ENCODE measurements around the gene CCR2. TPM values are rescaled to one million over a fixed set of nuclear protein-coding genes. Genes with fewer than 3 reads are reported as not detected.
"Not testable (repeated sequence)": the region's sequence is repeated elsewhere in the genome, so short reads cannot be mapped to it uniquely, and the experiment has no call there.

The CCR2 gene
- total and polyA plus RNA-seq, 2 experiments from 2014 or later, result not detected

DNA sequence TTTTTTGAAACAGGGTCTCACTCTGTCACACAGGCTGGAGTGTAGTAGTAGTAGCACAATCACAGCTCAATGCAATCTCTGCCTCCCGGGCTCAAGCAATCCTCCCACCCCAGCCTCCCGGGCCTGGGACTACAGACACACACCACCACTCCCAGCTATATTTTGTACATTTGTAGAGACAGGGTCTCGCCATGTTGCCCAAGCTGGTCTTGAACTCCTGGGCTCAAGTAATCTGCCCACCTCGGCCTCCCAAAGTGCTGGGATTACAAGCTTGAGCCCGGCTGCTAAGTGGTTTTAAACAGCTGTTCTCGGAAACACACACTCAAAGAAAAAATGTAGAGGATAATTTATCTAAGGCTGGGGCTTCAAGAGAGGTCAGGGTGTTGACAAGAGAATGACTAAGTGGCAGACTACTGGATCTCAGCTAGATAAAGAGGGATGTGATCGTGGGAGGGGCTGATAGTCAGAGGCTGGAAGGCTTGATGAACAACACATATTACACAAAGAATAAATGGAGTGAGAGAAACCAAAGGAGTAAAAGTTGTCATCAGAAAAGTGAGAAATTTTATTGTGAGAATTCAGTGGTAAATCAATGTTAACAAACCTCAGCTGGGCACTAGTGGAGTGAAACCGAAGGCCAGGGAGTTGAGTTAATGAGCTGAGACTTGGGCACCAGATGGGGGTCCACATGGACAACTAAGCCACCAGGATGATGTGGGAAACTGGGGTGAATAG lies 46.3 kb downstream of the CCR2 start:
- Histone ChIP-seq H3K4me1 (ENCODE audit: insufficient read depth) (peaks cover 14% of the 10 kb centered on the region), H3K79me2 (ENCODE audit: insufficient read depth) (no peaks in the 10 kb centered on the region), H3F3A (ENCODE audit: insufficient read depth) (peaks cover 17% of the 10 kb centered on the region; the same call in 1 of the 2 replicates), H3K36me3 (ENCODE audit: low read depth) (no peaks in the 10 kb centered on the region), H3K27ac (no peak overlapping the region), H3K9me3 (ENCODE audit: low read depth) (no peaks in the 10 kb centered on the region), H2AFZ (no peak overlapping the region), H3K9me2 (ENCODE audit: insufficient read depth) (no peaks in the 10 kb centered on the region), H3K4me2 (ENCODE audit: unreplicated experiment) (peak overlapping the region; percentile 20), H4K20me1 (ENCODE audit: insufficient read depth) (no peaks in the 10 kb centered on the region), H3K9ac (no peak overlapping the region), H3K27me3 (replicated peaks; ENCODE audit: insufficient read depth) (peaks cover 41% of the 10 kb centered on the region), H3K4me3 (no peak overlapping the region)
- DNase-seq, result peak; percentile 55
- in situ Hi-C loops (cut with MboI), result no loop called here
- TF ChIP-seq EZH2 (IDR thresholded peaks at IDR 0.05; ENCODE audit: insufficient read depth, poor library complexity, severe bottlenecking) (no peak), EZH2phosphoT487 (IDR thresholded peaks at IDR 0.05; ENCODE audit: insufficient read depth, low read depth) (peak; percentile 94)
- WGBS, 2 experiments (ENCODE audit: low coverage in 1 of 2, low lambda C conversion rate in 2 of 2, missing lambda C conversion rate in 2 of 2), result 46% methylated on average over 8 of the region's 8 CpGs

DNA sequence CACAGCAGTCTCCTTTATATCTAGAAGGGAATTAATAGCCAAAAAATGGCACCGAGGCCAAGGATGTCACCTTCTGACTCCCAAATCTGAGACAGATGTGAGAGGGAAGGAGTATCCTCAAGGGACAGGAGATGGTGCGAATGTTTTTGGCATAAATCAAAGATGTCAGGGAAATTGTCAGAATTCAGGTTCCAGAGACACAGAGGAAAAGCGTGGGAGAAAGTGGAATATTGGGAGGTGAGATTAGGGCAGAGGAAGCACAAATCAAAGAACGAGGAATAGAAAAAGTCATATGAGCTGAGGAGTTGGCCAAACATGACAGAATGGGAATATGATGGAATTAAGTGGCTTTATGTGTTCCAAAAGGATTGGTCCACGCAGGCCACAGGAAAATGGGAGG lies 46.9 kb downstream of the CCR2 start:
- peaks cover 17% of the 10 kb centered on the region; the same call in 1 of the 2 replicates for H3F3A ChIP-seq (ENCODE audit: insufficient read depth)
- no peak overlapping the region for H3K9ac ChIP-seq
- H3K9me2 ChIP-seq (ENCODE audit: insufficient read depth), result no peaks in the 10 kb centered on the region
- WGBS, 2 experiments (ENCODE audit: low coverage in 1 of 2, low lambda C conversion rate in 2 of 2, missing lambda C conversion rate in 2 of 2), result 76 to 79% methylated on average over 5 of the region's 5 CpGs
- no peaks in the 10 kb centered on the region for H3K36me3 ChIP-seq (ENCODE audit: low read depth)
- H3K4me3 ChIP-seq, result no peak overlapping the region
- H3K9me3 ChIP-seq (ENCODE audit: low read depth), result no peaks in the 10 kb centered on the region
- TF ChIP-seq EZH2phosphoT487 (IDR thresholded peaks at IDR 0.05; ENCODE audit: insufficient read depth, low read depth), result no peak
- no peak for TF ChIP-seq EZH2 (IDR thresholded peaks at IDR 0.05; ENCODE audit: insufficient read depth, poor library complexity, severe bottlenecking)
- in situ Hi-C loops (cut with MboI), result no loop called here
- H3K4me1 ChIP-seq (ENCODE audit: insufficient read depth), result peaks cover 14% of the 10 kb centered on the region
- DNase-seq, result no peak
- no peak overlapping the region for H3K4me2 ChIP-seq (ENCODE audit: unreplicated experiment)
- H4K20me1 ChIP-seq (ENCODE audit: insufficient read depth), result no peaks in the 10 kb centered on the region
- no peak overlapping the region for H3K27ac ChIP-seq
- no peaks in the 10 kb centered on the region for H3K79me2 ChIP-seq (ENCODE audit: insufficient read depth)
- peaks cover 41% of the 10 kb centered on the region for H3K27me3 ChIP-seq (replicated peaks; ENCODE audit: insufficient read depth)
- no peak overlapping the region for H2AFZ ChIP-seq

DNA sequence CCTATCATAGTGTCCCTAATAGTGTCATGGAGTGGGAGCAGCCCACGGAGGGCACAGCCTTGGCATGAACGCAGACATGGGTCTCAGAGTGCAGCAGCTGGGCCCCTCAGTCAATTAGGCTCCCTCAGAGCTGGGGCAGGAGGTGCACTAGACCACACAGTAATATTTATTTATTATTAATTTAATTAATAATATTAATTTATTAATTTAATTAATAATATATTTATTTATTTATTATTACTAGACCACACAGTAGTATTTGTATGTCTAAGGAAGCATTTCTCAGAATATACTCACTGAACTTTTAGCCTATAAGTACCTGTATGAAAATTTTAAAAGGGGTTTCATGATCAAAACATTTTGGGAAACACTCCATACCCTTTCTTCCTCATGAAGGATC lies 47.7 kb downstream of the CCR2 start:
- H3K9me2 ChIP-seq (ENCODE audit: insufficient read depth), result no peaks in the 10 kb centered on the region
- H3F3A ChIP-seq (ENCODE audit: insufficient read depth), result peaks cover 17% of the 10 kb centered on the region; the same call in 1 of the 2 replicates
- H3K79me2 ChIP-seq (ENCODE audit: insufficient read depth), result no peaks in the 10 kb centered on the region
- H3K27ac ChIP-seq, result no peak overlapping the region
- H3K9ac ChIP-seq, result no peak overlapping the region
- H3K36me3 ChIP-seq (ENCODE audit: low read depth), result no peaks in the 10 kb centered on the region
- peaks cover 14% of the 10 kb centered on the region for H3K4me1 ChIP-seq (ENCODE audit: insufficient read depth)
- no peaks in the 10 kb centered on the region for H3K9me3 ChIP-seq (ENCODE audit: low read depth)
- no peak overlapping the region for H3K4me3 ChIP-seq
- peaks cover 41% of the 10 kb centered on the region for H3K27me3 ChIP-seq (replicated peaks; ENCODE audit: insufficient read depth)
- H4K20me1 ChIP-seq (ENCODE audit: insufficient read depth), result no peaks in the 10 kb centered on the region
- no peak overlapping the region for H2AFZ ChIP-seq
- no peak for TF ChIP-seq EZH2phosphoT487 (IDR thresholded peaks at IDR 0.05; ENCODE audit: insufficient read depth, low read depth)
- no peak for TF ChIP-seq EZH2 (IDR thresholded peaks at IDR 0.05; ENCODE audit: insufficient read depth, poor library complexity, severe bottlenecking)
- in situ Hi-C loops (cut with MboI), result no loop called here
- no peak overlapping the region for H3K4me2 ChIP-seq (ENCODE audit: unreplicated experiment)
- DNase-seq, result no peak
- WGBS, 2 experiments (ENCODE audit: low coverage in 1 of 2, low lambda C conversion rate in 2 of 2, missing lambda C conversion rate in 2 of 2), result 100% methylated on average over 2 of the region's 2 CpGs

DNA sequence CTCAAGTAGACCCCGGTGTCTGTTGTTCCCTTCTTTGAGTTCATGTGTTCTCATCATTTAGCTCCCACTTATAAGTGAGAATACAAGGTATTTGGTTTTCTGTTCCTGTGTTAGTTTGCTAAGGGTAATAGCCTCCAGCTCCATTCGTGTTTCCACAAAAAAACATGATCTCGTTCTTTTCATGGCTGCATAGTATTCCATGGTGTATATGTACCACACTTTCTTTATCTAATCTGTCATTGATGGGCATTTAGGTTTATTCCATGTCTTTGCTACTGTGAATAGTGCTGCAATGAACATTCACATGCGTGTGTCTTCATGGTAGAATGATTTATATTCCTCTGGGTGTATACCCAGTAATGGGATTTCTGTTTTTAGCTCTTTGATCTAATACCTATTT lies 49.0 kb downstream of the CCR2 start:
- peaks cover 17% of the 10 kb centered on the region; the same call in 1 of the 2 replicates for H3F3A ChIP-seq (ENCODE audit: insufficient read depth)
- H3K79me2 ChIP-seq (ENCODE audit: insufficient read depth); H3K4me3 ChIP-seq; H2AFZ ChIP-seq; DNase-seq; H3K27ac ChIP-seq; H3K4me2 ChIP-seq (ENCODE audit: unreplicated experiment); H3K36me3 ChIP-seq (ENCODE audit: low read depth); H4K20me1 ChIP-seq (ENCODE audit: insufficient read depth); H3K9me3 ChIP-seq (ENCODE audit: low read depth); H3K9me2 ChIP-seq (ENCODE audit: insufficient read depth); in situ Hi-C loops (cut with MboI); H3K9ac ChIP-seq: not testable (repeated sequence)
- 75% methylated on average over 4 of the region's 4 CpGs for WGBS, 2 experiments (ENCODE audit: low coverage in 1 of 2, low lambda C conversion rate in 2 of 2, missing lambda C conversion rate in 2 of 2)
- peaks cover 23% of the 10 kb centered on the region for H3K4me1 ChIP-seq (ENCODE audit: insufficient read depth)
- peaks cover 33% of the 10 kb centered on the region; the same call in 1 of the 2 replicates for H3K27me3 ChIP-seq (replicated peaks; ENCODE audit: insufficient read depth)
